ENCODE results near the gene TGFBR3L.

Gene TGFBR3L

GRCh38 chr19:7914598-7915045 lies at the start of gene TGFBR3L:
Gene TGFBR3L, plus strand, starts transcription at chr19:7914830.
- no peak for FAIRE-seq

GRCh38 chr19:7865262-7865911 lies 49.2 kb upstream of the TGFBR3L start:
- no peak for FAIRE-seq

DNA sequence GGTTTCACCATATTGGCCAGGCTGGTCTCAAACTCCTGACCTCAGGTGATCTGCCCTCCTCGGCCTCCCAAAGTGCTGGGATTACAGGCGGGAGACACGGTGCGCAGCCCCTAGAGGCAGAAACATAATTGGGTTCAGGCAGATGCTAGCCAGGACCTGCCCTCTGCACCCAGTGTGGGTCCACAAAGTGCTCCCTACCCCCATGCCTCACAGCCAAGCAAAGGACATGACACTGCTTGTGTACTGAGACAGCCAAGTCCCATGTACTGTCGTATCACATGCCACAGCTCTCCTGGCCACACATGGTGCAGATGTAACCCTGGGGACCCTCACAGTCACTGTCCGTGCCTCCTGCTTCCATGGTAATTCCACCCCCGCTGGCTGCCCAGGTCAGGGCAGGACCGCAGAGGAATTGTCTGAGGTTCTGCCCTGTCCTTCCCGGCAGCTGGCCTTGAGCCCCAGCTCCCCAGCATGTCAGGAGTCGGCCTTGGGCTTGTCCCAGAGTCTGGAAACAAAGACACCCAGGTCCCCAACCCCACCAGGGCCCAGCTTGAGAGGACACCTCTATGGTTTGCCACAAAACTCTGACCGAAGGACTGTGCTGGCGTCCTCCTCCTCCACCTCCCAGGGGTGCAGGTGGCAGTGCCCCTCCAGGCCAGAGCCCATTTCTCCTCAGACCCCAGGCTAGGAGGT lies 48.1 kb upstream of the TGFBR3L start:
- FAIRE-seq = no peak

DNA sequence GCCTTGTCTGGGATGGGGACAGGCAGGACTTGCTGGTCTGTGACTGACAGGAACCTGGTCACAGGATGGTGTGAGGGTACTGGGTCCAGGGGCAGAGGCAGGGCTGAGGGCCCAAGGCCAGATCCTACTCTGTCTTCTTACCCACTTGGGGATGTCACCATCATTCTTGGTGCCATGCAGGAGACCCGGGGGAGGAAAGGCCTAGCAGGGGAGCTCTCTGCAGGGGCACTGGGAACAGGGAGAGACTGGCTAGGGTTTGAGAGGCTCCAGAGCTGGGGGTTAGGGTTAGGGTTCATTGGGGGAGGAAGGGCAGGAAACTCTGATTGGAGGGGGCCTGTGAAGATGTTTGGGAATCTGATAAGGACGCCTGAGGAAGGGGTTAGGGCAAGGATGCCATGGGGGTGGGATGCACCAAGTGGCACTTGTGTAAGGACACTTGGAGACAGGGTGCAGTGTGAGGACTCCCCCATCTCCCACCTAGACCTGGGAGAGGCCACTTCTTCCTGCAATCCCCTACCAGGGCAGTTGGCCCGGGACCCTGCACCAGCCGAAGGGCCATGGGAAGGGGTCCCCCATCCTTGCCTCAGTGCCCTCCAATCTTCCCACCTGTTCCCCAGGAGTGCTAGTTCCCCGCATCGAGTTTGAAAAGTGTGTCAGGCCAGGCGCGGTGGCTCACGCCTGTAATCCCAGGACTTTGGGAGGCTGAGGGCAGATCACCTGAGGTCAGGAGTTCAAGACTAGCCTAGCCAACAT lies 47.4 kb upstream of the TGFBR3L start:
- no peak for FAIRE-seq

DNA sequence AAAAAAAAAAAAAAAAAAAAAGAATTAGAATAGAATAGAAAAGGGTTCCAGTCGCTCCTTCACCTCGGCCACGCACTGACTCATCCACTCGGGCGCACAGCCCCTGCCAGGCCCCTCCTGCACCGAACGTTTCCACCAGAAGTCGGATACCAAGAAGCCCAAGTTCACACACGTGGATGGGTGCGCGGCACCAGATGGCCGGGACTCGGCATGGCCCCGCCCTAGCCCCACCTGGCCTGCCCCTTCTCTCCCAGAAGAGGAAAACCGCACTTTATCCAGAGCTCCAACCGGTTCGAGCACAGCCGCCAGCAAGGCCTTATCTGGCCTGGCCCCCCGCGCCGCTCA lies 46.3 kb upstream of the TGFBR3L start:
- FAIRE-seq = no peak

DNA sequence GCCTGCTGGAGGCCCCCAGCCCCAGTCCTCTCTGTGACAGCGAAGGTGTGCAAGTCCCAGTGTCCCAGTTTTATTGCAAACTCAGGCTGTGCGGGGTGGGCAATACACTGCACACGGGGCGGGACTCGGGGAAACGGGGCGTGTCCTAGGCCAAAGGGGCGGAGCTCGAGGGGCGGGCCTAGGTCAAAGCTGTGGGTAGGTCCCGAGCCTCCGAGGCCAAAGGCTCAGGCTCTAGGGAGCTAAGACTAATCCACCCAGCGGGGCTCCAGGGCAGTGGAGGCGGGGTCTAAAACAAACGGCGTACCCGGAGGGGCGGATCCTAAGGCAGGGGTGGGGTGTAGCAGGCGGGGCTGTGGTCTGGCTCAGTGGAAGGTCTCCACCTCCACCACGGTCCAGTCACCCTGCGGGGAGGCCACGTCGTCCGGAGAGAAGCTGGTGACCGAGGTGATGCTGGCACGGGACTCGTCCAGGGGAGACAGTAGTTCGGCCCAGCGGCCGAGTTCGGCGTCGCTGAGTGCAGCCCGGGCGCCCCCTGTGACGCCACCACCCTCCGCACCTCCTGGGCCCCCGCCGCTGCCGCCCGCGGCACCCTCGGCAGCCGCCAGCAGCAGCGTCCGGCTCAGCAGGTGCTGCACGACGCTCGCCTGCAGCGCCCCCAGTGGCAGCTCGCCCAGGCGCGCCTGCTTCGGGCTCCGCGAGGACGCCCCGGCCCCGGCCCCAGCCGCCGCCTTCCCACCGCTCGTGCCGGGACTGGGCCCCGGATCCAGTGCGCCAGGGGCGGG lies 45.8 kb upstream of the TGFBR3L start:
- no peak for FAIRE-seq

DNA sequence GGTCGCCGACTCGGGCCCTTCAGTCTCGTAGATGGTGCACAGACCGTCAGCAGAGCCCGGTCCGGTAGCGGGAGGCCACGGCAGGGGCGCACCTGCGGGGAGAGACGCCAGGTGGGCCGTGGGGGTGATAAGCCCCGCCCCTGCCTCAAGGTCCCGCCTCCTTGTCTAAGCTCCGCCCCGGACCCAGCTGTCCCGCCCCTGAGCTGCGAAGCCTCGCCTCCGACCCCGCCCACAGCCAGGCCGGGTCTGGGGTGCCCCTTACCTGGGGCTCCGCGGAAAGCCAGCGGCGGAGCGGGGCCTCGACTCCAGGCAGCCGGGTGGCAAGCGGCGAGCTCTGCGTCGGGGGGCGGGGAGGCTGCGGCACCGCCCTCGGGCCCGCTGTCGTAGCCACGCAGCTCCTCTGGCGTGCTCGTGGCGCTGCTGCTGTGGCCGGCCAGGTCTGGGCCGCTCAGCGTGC lies 45.1 kb upstream of the TGFBR3L start:
- no peak for FAIRE-seq

DNA sequence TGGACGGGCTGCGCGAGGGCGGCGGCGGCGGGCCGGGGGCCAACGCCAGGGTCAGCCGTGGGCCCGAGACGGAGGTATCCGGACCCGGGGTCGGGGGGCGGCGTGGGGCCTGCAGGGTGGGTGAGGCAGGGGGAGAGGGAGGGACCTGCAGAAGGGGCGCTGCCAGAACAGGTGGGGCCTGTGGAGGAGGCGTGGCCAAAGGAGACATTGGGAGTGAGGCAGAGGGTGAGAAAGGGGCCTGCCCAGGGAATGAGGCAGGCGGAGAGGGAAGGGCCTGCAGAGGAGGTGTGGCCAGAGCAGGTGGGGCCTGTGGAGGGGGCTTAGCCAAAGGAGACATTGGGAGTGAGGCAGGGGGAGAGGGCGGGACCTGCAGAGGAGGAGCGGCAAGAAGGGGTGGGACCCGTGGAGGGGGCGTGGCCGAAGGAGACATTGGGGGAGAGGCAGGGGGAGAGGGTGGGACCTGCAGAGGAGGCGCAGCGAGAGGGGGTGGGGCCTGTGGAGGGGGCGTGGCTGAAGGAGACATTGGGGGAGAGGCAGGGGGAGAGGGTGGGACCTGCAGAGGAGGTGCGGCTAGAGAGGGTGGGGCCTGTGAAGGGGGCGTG lies 44.6 kb upstream of the TGFBR3L start:
- FAIRE-seq = no peak

- no peak for FAIRE-seq
These were observed 43.8 kb upstream of the TGFBR3L start for GRCh38 chr19:7870571-7871436.

GRCh38 chr19:7871437-7872305 lies 43.0 kb upstream of the TGFBR3L start:
- FAIRE-seq = no peak

- FAIRE-seq = no peak
These were observed 42.1 kb upstream of the TGFBR3L start for GRCh38 chr19:7872306-7873204.

GRCh38 chr19:7873304-7874075 lies 41.1 kb upstream of the TGFBR3L start:
- FAIRE-seq = no peak

DNA sequence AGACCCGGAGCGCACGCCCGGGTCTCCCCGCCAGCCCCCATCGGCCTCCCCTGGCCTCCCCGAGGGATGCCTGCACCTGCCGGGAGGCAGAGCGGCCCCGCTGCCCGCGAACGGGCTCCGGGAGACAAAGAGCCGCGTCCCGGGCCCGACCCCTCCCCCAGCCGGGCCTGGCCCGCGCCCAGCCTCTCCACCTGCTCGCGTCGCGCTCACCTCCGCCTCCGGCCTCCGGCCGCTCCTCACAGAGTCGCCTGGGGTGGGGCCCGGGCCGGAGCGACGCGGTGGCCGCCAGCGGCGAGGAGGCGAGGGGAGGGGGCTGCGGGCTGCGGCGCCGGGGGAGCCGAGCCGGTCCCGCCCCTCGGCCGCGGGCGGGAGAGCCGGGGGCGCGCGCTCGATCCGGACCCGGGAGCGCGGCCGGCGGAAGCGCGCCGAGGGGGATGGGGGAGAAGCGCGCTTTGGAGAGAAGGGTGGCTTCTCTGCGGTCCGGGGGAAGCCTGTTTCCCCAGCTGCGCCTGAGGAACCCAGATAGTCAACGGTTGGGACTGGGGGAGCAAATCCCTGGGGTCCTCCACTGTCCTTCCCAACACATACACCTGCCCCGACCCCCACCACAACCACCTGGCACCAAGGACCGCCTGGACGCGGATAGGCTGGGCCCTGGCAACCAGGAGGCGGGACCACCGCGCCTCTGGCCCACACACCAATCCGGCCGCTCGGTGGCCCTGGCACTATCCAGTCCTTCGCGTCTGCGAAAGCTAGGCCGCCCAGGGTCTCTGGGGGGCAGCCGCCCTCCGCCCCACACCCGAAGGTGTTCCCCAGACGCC lies 40.3 kb upstream of the TGFBR3L start, which contains the start of gene PRR36:
TSS of gene PRR36 (minus strand) at position 315 of the 821 bp plus-strand sequence. CDS start 701 bp downstream, outside the sequence.
- FAIRE-seq = no peak

GRCh38 chr19:7874897-7875273 lies 39.7 kb upstream of the TGFBR3L start:
- FAIRE-seq = no peak

DNA sequence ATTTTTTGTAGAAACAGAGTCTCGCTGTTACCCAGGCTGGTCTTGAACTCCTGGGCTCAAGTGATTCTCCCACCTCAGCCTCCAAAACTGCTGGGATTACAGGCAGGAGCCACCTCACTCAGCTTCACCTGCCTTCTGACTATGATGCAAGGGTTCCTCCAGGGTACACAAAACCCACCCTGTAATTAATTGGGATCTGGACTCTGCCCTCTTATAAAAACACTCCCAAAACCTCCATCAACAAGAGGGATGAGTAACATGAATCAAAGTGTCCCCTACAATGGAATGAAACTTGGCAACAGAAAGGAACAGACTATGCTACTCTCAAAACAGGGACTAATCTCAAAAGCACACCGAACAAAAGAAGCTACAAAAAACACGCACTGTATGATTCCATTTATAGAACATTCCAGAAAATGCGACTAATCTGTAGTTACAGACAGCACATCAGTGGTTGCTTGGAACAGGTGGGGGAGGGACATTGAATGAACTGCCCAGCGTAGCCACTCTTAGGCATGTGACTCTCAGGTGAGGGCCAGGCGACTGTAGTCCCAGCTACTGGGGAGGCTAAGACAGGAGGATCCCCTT lies 37.3 kb upstream of the TGFBR3L start:
- FAIRE-seq = no peak

DNA sequence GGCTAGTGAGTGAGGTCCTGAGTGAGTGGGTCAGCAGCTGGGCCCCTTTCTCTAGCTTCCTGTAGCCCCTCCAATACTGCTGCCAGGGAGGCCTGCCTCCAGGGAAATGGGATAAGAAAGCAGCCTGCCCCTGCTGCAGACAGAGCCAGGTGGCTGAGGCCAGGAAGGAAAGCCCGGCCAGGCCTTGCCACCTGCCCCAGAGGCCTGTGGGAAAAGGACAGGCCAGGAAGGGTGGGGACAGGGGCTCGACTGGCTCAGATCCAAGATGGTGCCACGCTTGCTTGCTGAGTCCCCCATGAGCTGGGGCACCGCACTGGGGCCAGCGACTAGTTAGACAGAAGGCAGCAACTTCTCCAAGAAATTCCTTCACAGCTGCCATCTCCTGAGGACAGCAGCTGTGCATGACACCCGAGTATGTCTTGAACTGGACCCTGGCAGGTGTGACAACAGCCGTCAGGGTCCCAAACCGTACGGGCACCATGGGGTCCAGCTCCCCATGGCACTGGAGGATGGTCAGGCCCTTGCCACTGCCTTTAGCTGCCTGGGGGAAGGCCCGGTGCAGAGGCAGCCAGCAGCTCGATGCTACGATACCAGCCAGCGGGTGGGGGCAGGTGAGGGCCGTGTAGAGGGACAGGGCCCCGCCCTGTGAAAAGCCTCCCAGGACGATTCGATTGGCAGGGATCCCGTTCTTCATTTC lies 35.4 kb upstream of the TGFBR3L start:
- FAIRE-seq = no peak

DNA sequence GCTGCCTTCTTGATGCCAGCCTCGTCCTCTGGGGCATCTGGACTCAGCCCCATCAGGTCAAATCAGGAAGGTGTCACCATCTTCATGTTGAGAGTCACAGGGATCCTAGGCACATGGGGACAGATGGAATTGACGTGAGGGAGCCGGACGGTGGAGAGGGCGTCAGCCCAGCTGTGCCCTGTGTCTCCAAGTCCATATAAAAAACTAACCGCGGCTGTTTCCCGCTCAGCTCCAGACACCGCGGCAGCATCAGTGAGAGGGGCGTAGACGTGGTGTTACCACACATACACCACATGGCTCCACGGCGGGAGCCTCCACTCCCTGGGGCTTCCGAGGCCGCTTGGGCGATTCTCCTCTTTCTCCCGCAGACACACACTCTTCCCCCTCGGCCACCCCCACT lies 34.8 kb upstream of the TGFBR3L start:
- no peak for FAIRE-seq

Data from islet of Langerhans (tissue), 1 donor.